ENCODE data around the gene TECTA.

The TECTA gene

DNA sequence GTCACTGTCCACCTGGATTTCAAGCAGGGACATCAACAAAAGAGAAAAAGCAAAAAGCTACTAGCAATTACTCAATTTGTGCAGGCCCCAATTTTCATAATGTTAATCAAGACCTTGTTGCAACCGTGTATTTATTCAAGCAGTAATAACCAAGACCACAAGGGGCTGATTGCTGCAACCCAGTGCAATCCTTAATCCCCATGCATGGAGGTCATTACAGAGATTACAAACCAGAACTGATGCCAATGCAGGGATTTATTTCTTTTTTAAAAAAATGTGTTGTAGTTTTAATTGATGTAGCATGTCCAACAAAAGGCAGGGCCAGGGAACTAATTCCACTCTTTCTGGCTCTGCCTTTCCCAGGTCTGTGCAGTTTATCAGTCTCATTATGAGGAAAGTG is 18.4 kb downstream of the TECTA start:
- no peak for DNase-seq (ENCODE audit: low read depth in 1 of 2, low spot score in 1 of 2)
- no peak for TF ChIP-seq JUND (IDR thresholded peaks at IDR 0.05; ENCODE audit: low read depth)
- in situ Hi-C loops (cut with HindIII; ENCODE audit: low pct_unique_long_range_greater_than_20kb, low sequenced_read_pairs), result no loop called here

DNA sequence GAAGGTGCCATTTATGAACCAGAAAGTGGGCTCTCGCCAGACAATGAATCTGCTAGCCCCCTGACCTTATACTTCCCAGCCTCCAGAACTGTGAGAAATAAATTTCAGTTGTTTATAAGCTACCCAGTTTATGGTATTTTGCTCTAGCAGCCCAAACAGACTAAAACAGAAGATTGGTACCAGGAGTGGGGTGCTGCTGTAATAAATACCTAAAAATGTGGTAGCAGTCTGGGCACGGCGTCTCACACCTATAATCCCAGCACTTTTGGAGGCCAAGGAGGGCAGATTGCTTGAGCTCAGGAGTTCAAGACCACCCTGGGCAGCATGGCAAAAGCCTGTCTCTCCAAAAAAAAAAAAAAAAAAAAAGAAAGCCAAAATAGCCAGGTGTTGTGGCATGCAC is 21.3 kb downstream of the TECTA start:
- in situ Hi-C loops (cut with HindIII; ENCODE audit: low pct_unique_long_range_greater_than_20kb, low sequenced_read_pairs), result no loop called here
- TF ChIP-seq JUND (IDR thresholded peaks at IDR 0.05; ENCODE audit: low read depth), result no peak
- DNase-seq (ENCODE audit: low read depth in 1 of 2, low spot score in 1 of 2), result no peak

DNA sequence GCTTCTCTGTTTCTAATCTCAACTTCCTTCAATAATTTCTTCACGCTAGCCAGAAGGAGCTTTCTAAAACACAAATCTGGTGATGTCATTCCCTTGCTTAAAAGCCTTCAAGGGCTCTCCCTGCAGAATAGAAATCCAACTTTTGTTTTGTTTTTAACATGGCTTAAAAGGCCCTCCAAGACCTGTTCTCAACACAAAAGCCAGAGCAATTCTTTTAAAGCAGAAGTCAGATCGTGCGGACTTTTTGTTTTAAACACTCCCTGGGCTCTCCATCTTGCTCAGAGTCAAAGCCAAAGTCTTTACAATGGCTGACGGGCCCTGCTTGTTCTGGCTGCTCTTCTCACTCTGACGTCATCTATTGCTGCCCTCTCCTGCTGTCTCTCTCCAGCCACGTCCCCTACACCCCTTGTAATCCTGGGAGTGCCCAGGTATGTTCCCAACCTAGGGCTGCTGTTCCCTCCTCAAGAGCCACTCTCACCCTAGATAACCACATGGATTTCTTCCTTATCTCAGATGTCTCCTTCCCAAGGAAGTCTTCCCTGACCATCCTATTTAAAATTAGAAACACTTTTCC is 22.5 kb downstream of the TECTA start:
- in situ Hi-C loops (cut with HindIII; ENCODE audit: low pct_unique_long_range_greater_than_20kb, low sequenced_read_pairs), result no loop called here
- no peak for DNase-seq (ENCODE audit: low read depth in 1 of 2, low spot score in 1 of 2)
- no peak for TF ChIP-seq JUND (IDR thresholded peaks at IDR 0.05; ENCODE audit: low read depth)

DNA sequence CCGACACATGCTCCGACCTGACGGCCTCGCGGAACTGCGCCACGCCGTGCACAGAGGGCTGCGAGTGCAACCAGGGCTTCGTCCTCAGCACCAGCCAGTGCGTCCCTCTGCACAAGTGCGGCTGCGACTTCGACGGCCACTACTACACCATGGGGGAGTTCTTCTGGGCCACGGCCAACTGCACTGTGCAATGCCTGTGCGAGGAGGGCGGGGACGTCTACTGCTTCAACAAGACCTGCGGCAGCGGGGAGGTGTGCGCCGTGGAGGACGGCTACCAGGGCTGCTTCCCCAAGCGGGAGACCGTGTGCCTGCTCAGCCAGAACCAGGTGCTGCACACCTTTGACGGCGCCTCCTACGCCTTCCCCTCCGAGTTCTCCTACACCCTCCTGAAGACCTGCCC is 26.8 kb downstream of the TECTA start:
- in situ Hi-C loops (cut with HindIII; ENCODE audit: low pct_unique_long_range_greater_than_20kb, low sequenced_read_pairs), result no loop called here
- DNase-seq (ENCODE audit: low read depth in 1 of 2, low spot score in 1 of 2), result no peak
- TF ChIP-seq JUND (IDR thresholded peaks at IDR 0.05; ENCODE audit: low read depth), result no peak

DNA sequence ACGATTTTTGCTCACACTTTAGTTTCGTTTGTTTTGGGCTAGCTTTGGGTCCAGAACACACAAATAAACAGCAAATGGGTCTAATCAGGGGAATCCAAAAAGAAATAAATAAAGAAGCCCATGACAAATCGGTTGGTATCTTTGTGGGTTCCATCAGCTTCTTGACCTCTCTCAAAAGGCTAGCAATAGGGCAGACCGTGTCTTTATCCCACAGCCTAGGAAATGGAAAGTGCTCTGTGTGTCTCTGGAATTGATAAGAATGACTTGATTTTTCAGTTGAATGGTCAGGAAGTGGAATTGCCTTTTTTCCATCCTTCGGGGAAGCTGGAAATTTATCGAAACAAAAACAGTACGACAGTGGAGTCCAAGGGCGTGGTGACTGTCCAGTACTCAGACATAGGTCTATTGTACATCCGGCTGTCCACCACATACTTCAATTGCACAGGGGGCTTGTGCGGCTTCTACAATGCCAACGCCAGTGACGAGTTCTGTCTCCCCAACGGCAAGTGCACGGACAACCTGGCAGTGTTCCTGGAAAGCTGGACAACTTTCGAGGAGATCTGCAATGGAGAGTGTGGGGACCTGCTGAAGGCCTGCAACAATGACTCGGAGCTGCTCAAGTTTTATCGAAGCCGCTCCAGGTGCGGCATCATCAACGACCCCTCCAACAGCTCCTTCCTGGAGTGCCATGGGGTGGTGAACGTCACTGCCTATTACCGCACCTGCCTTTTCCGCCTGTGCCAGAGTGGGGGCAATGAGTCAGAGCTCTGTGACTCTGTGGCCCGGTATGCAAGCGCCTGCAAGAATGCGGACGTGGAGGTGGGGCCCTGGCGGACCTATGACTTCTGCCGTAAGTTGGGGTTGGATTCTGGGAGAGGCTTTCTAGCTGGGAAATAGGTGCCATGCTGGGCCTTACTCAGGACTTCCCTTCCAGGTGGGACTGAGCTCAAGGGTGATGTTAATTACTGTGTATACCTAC is 28.6 kb downstream of the TECTA start:
- in situ Hi-C loops (cut with HindIII; ENCODE audit: low pct_unique_long_range_greater_than_20kb, low sequenced_read_pairs), result no loop called here
- peak in 1 of 2 experiments; percentile 37 for DNase-seq (ENCODE audit: low read depth in 1 of 2, low spot score in 1 of 2)
- no peak for TF ChIP-seq JUND (IDR thresholded peaks at IDR 0.05; ENCODE audit: low read depth)

DNA sequence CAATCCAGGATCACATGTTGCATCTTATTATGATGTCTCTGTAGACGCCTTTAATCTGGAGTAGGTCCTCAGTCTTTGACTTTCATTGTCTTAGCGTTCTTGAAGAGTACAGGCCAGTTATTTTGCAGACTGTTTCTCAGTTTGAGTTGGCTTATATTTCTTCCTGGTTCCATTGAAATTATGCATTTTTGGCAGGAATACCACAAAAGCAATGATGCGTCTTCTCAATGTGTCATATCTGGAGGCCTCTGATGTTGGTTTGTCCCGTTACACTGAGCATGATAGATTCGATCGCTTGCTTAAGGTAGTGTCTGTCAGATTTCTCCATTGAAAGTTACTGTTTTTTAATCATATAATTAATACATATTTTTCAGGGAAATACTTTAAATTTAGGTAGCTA is 30.6 kb downstream of the TECTA start:
- in situ Hi-C loops (cut with HindIII; ENCODE audit: low pct_unique_long_range_greater_than_20kb, low sequenced_read_pairs), result no loop called here
- TF ChIP-seq JUND (IDR thresholded peaks at IDR 0.05; ENCODE audit: low read depth), result no peak
- DNase-seq (ENCODE audit: low read depth in 1 of 2, low spot score in 1 of 2), result no peak

DNA sequence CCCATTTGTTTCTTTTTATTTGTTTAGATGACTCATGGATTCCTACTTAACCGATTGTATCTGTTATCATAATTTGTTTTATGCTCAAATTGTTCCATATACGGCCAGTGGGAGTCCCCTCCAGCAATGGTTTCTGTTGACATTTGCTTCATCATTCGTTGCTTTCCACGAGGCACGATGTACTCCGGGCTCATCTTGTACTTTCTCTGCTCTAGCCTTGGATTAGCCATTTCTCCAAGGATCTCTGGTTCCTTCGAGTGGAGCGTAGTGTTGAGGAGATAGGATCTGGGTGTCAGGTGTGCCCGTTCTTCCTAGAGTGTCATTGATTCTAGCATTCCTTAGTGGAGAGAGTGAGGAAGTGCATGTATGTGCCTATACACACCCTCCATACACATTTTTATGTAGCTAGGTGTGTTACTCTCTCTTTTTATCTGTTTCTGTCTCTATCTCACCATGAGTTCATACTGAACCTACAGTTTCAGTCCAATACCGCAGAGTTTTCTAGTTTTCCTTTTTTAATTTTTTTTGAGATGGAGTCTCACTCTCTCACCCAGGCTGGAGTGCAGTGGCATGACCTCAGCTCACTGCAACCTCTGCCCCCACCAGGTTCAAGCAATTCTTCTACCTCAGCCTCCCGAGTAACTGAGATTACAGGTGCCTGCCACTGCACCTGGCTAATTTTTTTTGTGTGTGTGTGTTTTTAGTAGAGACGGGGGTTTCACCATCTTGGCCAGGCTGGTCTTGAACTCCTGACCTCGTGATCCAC is 31.4 kb downstream of the TECTA start:
- DNase-seq (ENCODE audit: low read depth in 1 of 2, low spot score in 1 of 2), result peak in 1 of 2 experiments; percentile 42
- TF ChIP-seq JUND (IDR thresholded peaks at IDR 0.05; ENCODE audit: low read depth), result no peak
- in situ Hi-C loops (cut with HindIII; ENCODE audit: low pct_unique_long_range_greater_than_20kb, low sequenced_read_pairs), result no loop called here

DNA sequence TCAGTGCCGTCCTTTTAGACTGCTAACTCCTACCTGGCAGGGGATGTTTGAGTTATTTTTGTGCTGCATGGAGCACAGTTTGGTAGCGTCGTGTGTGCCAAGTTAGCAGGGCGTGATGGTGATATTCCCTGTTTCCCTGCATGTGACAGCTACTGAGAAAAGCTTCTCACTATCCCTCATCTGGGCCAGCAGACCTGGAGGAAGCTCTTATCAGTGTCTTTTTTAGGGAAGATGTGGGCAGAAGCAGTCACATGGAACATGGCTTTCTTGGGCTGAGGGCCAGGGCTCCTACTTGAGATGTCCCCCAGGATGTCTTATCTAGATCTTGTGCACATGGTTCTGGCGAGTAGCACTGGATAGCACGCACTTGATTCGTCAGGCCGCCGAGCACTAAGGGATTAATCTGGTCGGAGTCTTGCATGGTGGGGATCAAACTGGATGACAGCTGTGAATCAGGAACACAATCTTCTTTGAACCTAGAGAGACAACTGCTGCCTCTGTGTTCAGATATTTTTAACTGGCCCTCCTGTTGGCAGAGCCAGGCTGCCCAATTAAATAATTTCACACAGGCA is 33.8 kb downstream of the TECTA start:
- TF ChIP-seq JUND (IDR thresholded peaks at IDR 0.05; ENCODE audit: low read depth), result no peak
- DNase-seq (ENCODE audit: low read depth in 1 of 2, low spot score in 1 of 2), result no peak
- in situ Hi-C loops (cut with HindIII; ENCODE audit: low pct_unique_long_range_greater_than_20kb, low sequenced_read_pairs), result no loop called here

DNA sequence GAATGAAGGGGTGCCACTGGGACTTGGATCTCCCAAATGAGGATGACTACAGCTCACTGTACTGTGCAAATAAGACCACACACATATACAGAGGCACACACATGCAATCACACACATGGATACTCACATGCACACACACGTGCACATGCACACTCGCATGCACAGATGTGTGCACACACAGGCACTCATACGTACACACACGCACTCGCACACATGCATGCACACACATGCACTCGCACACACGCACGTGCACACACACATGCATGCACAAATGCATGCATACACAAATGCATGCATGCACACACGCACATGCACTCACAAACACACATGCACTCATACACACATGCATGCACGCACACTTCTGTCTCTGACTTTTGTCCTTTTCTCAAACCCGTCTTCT is 36.0 kb downstream of the TECTA start:
- DNase-seq (ENCODE audit: low read depth in 1 of 2, low spot score in 1 of 2), result no peak
- no peak for TF ChIP-seq JUND (IDR thresholded peaks at IDR 0.05; ENCODE audit: low read depth)
- in situ Hi-C loops (cut with HindIII; ENCODE audit: low pct_unique_long_range_greater_than_20kb, low sequenced_read_pairs), result no loop called here

DNA sequence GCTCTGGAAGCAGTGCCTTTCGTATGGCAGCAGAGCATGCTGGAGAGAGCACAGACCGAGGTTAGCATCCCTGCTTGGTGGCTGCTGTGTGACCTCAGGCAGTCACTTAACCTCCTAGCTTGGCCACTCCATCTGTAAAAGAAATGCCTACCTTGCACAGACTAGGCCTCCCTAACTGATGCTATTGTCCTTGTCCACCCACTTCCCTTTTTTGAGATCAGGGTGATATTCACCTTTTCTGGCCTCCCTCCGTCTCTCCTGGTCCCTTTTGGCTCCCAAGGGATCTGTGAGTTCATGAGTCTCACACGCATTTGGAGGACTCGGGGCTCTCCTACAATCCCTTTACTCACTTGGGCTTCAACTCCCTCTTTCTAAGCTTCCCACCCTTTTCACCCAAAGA is 37.2 kb downstream of the TECTA start:
- in situ Hi-C loops (cut with HindIII; ENCODE audit: low pct_unique_long_range_greater_than_20kb, low sequenced_read_pairs), result no loop called here
- no peak for TF ChIP-seq JUND (IDR thresholded peaks at IDR 0.05; ENCODE audit: low read depth)

DNA sequence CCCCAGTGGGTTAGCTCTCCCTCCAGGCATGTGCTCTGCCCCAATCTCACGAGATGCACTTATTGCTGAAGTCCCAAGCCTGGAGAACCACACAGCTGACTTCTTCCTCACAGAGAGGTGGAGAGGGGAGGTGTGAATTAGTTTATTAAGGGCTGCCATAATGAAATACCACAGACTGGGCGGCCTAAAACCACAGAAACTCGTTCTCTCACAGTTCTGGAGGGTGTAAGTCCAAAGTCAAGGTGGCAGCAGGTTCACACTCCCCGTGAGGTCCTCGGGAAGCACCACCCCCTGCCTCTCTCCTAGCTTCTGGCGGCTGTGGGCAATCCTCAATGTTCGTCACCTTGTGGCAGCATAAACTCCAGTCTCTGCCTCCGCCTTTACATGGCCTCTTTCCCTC is 39.3 kb downstream of the TECTA start:
- no peak for TF ChIP-seq JUND (IDR thresholded peaks at IDR 0.05; ENCODE audit: low read depth)
- in situ Hi-C loops (cut with HindIII; ENCODE audit: low pct_unique_long_range_greater_than_20kb, low sequenced_read_pairs), result no loop called here
- DNase-seq (ENCODE audit: low read depth in 1 of 2, low spot score in 1 of 2), result no peak

More for the DNA sequence above, 37.2 kb downstream of the TECTA start:
- no peak for DNase-seq (ENCODE audit: low read depth in 1 of 2, low spot score in 1 of 2)

DNA sequence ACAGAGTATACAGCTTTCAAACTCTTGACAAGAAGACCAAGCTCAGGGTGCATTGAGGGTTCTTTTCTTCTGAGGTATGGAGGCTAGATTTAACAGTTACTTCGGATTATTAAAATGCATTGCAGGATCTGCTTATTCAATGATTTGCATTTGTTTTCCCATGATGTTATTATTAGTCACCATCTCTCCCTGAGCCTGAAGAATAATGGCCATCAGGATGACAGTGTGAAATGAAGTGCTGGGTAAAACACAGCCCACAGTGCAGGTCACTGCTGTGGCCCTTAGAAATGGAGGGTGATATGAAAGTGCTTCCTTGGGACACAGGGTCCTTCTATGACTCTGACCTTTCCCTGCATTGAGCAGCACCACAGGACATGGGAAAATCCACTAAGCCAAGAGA is 40.0 kb downstream of the TECTA start:
- TF ChIP-seq JUND (IDR thresholded peaks at IDR 0.05; ENCODE audit: low read depth), result no peak
- no peak for DNase-seq (ENCODE audit: low read depth in 1 of 2, low spot score in 1 of 2)
- in situ Hi-C loops (cut with HindIII; ENCODE audit: low pct_unique_long_range_greater_than_20kb, low sequenced_read_pairs), result no loop called here

All from T47D (cell line).